ENCODE measurements around the gene ABTB2. TPM values are rescaled to one million over a fixed set of nuclear protein-coding genes. Genes with fewer than 3 reads are reported as not detected.

The ABTB2 gene
- total and polyA plus RNA-seq, 9 of the 15 experiments (the other 6 are each of a cell fraction or from before 2014, with no cell fraction given), result 0.03 to 0.18 (median 0.12) TPM; not detected in 2

DNA sequence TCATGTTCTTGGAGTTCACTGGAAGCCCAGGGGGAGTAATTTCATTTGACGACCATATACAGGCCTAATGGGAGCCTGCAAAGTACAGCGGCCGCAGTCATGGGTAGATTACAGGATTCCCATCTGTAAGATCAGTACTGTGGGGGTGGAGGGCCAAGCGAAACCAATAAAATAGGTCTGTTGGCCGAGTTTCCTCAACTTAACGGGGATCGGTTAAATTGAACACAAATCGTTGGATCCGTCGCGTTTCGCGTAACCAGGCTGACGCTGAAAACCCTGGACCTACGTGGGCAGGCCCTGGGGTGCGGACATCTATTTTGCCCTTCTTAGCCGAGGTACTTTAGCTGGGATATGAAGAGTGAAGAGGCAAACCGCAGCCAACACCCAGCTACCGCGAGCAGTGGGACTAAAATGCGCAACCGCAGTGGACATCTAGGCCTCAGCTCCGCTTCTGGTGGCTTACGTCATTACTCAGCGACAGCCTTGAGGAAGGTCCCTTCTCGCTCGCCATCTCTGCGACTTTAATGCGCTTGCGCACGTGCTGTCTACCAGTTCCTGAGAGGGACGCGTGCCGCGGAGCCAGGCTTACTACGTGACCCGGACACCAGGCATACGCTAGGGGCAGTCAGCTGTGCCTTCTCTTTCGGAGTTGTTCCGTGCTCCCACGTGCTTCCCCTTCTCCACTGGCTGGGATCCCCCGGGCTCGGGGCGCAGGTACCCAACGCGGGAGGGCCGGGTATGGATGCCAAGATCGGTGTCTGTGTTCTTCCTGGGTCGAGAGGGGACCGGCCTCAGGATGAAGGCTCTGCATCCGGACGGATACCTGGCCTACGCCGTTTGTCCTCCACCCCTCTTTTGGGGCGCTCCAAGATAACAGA, 252.5 kb downstream of the ABTB2 start, which contains the start of gene NAT10 (continued):
- TF ChIP-seq KHSRP (IDR thresholded peaks at IDR 0.05) (peak; percentile 68), HNRNPK (IDR thresholded peaks at IDR 0.05; ENCODE audit: low read depth, low read length, poor library complexity, severe bottlenecking) (no peak), ETS2 (tag; IDR thresholded peaks at IDR 0.05; ENCODE audit: borderline replicate concordance, poor library complexity, severe bottlenecking) (no peak), HIVEP1 (CRISPR knock-in tag; IDR thresholded peaks at IDR 0.05) (no peak), RBFOX2 (IDR thresholded peaks at IDR 0.05; ENCODE audit: low read depth, low read length) (peak; percentile 94), SMAD2 (IDR thresholded peaks at IDR 0.05; ENCODE audit: low read depth, low read length) (no peak), TAF9B (IDR thresholded peaks at IDR 0.05; ENCODE audit: partially characterized antibody) (peak; percentile 90), HDAC1 (IDR thresholded peaks at IDR 0.05) (peak; percentile 83 to 100; a peak in 3 of 4 replicates), SP1 (CRISPR knock-in tag; IDR thresholded peaks at IDR 0.05) (peak; percentile 86), FOXK2 (conservative IDR thresholded peaks at IDR 0.05 in 1 of 2, IDR thresholded peaks at IDR 0.05 in 1 of 2; ENCODE audit: low read depth in 2 of 2) (peak; percentile 84 to 87), IRF2 (CRISPR knock-in tag; IDR thresholded peaks at IDR 0.05) (no peak), ZNF57 (CRISPR knock-in tag; IDR thresholded peaks at IDR 0.05) (peak; percentile 27; the same call in 1 of the 2 replicates), ZNF696 (CRISPR knock-in tag; conservative IDR thresholded peaks at IDR 0.05) (0 out of 2 replicates have a peak, but pooled peaks have one; percentile 39), MAFK (IDR thresholded peaks at IDR 0.05; ENCODE audit: low read length) (no peak; the same call in 1 of the 2 replicates), ZKSCAN1 (IDR thresholded peaks at IDR 0.05; ENCODE audit: low read depth, low read length) (peak; percentile 28; the same call in 1 of the 2 replicates), HCFC1 (IDR thresholded peaks at IDR 0.05; ENCODE audit: low read depth, low read length) (peak; percentile 88), MYBL2 (IDR thresholded peaks at IDR 0.05; ENCODE audit: low read depth) (no peak), MYBL2 (CRISPR knock-in tag; IDR thresholded peaks at IDR 0.05; ENCODE audit: borderline replicate concordance) (no peak), CHCHD3 (CRISPR knock-in tag; IDR thresholded peaks at IDR 0.05) (peak; percentile 89)
- TF ChIP-seq, protein P1, sequence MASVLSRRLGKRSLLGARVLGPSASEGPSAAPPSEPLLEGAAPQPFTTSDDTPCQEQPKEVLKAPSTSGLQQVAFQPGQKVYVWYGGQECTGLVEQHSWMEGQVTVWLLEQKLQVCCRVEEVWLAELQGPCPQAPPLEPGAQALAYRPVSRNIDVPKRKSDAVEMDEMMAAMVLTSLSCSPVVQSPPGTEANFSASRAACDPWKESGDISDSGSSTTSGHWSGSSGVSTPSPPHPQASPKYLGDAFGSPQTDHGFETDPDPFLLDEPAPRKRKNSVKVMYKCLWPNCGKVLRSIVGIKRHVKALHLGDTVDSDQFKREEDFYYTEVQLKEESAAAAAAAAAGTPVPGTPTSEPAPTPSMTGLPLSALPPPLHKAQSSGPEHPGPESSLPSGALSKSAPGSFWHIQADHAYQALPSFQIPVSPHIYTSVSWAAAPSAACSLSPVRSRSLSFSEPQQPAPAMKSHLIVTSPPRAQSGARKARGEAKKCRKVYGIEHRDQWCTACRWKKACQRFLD (CRISPR knock-in tag; IDR thresholded peaks at IDR 0.05), result peak; percentile 89
- TF ChIP-seq, protein P2, sequence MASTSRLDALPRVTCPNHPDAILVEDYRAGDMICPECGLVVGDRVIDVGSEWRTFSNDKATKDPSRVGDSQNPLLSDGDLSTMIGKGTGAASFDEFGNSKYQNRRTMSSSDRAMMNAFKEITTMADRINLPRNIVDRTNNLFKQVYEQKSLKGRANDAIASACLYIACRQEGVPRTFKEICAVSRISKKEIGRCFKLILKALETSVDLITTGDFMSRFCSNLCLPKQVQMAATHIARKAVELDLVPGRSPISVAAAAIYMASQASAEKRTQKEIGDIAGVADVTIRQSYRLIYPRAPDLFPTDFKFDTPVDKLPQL (IDR thresholded peaks at IDR 0.05; ENCODE audit: extremely low read depth, insufficient read length), result peak; percentile 77
- TF ChIP-seq, protein P3, sequence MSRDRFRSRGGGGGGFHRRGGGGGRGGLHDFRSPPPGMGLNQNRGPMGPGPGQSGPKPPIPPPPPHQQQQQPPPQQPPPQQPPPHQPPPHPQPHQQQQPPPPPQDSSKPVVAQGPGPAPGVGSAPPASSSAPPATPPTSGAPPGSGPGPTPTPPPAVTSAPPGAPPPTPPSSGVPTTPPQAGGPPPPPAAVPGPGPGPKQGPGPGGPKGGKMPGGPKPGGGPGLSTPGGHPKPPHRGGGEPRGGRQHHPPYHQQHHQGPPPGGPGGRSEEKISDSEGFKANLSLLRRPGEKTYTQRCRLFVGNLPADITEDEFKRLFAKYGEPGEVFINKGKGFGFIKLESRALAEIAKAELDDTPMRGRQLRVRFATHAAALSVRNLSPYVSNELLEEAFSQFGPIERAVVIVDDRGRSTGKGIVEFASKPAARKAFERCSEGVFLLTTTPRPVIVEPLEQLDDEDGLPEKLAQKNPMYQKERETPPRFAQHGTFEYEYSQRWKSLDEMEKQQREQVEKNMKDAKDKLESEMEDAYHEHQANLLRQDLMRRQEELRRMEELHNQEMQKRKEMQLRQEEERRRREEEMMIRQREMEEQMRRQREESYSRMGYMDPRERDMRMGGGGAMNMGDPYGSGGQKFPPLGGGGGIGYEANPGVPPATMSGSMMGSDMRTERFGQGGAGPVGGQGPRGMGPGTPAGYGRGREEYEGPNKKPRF (IDR thresholded peaks at IDR 0.05; ENCODE audit: low read depth, low read length), result no peak
- TF ChIP-seq, protein P4, sequence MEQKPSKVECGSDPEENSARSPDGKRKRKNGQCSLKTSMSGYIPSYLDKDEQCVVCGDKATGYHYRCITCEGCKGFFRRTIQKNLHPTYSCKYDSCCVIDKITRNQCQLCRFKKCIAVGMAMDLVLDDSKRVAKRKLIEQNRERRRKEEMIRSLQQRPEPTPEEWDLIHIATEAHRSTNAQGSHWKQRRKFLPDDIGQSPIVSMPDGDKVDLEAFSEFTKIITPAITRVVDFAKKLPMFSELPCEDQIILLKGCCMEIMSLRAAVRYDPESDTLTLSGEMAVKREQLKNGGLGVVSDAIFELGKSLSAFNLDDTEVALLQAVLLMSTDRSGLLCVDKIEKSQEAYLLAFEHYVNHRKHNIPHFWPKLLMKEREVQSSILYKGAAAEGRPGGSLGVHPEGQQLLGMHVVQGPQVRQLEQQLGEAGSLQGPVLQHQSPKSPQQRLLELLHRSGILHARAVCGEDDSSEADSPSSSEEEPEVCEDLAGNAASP (IDR thresholded peaks at IDR 0.05), result no peak

Measured in K562 (cell line).